ENCODE data around the gene DAB1. TPM values are rescaled to one million over a fixed set of nuclear protein-coding genes. Genes with fewer than 3 reads are reported as not detected.

Gene DAB1
- total RNA-seq, 1 experiment from 2014 or later, result not detected

- ATAC-seq, result no peak
- Histone ChIP-seq H3K36me3 (ENCODE audit: control insufficient read depth in 1 of 2, insufficient read depth in 2 of 2, low read length in 2 of 2) (no peaks in the 10 kb centered on the region), H4K20me1 (ENCODE audit: insufficient read depth) (no peaks in the 10 kb centered on the region), H3K79me2 (ENCODE audit: insufficient read depth, low read length) (no peaks in the 10 kb centered on the region), H2AFZ (ENCODE audit: low read depth, low read length, poor library complexity, severe bottlenecking) (no peak overlapping the region), H3K4me2 (ENCODE audit: low read length) (no peak overlapping the region), H3K9me3 (ENCODE audit: control insufficient read depth in 1 of 2, insufficient read depth in 1 of 2, low read depth in 1 of 2, low read length in 2 of 2) (no peaks in the 10 kb centered on the region), H3K9me2 (ENCODE audit: insufficient read depth) (no peaks in the 10 kb centered on the region), H3K4me1 (ENCODE audit: control insufficient read depth in 1 of 2, insufficient read depth in 2 of 2, low read length in 2 of 2) (no peaks in the 10 kb centered on the region), H3K4me3 (replicated peaks in 1 of 2; ENCODE audit: low read depth in 1 of 2, low read length in 2 of 2) (no peak overlapping the region), H3K27me3 (ENCODE audit: insufficient read depth, low read length) (peaks cover 4% of the 10 kb centered on the region; the same call in 1 of the 2 replicates), H3K9ac (ENCODE audit: low read length) (no peak overlapping the region), H3K27ac (ENCODE audit: low read depth, low read length) (no peak overlapping the region)
- TF ChIP-seq CBX3 (IDR thresholded peaks at IDR 0.05; ENCODE audit: low read depth) (no peak), POLR2AphosphoS5 (IDR thresholded peaks at IDR 0.05; ENCODE audit: low read depth, low read length) (no peak), CEBPB (IDR thresholded peaks at IDR 0.05; ENCODE audit: low read depth) (no peak), TCF7L2 (IDR thresholded peaks at IDR 0.05; ENCODE audit: borderline replicate concordance, extremely low read depth, insufficient read depth, insufficient read length) (no peak), SP1 (IDR thresholded peaks at IDR 0.05; ENCODE audit: low read depth) (no peak), MAX (IDR thresholded peaks at IDR 0.05) (no peak), CTCF (IDR thresholded peaks at IDR 0.05 in 2 of 3, conservative IDR thresholded peaks at IDR 0.05 in 1 of 3; ENCODE audit: borderline replicate concordance in 1 of 3, insufficient read depth in 1 of 3, low read depth in 2 of 3, low read length in 2 of 3) (no peak), ELF1 (IDR thresholded peaks at IDR 0.05; ENCODE audit: borderline replicate concordance, low read depth) (no peak), REST (IDR thresholded peaks at IDR 0.05; ENCODE audit: low read depth) (no peak), EZH2phosphoT487 (IDR thresholded peaks at IDR 0.05; ENCODE audit: borderline replicate concordance) (no peak), SIN3A (IDR thresholded peaks at IDR 0.05; ENCODE audit: low read depth) (no peak), SRF (IDR thresholded peaks at IDR 0.05; ENCODE audit: low read depth) (no peak)
- TF ChIP-seq, protein P1, sequence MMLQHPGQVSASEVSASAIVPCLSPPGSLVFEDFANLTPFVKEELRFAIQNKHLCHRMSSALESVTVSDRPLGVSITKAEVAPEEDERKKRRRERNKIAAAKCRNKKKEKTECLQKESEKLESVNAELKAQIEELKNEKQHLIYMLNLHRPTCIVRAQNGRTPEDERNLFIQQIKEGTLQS (IDR thresholded peaks at IDR 0.05), result no peak
- TF ChIP-seq, protein P2, sequence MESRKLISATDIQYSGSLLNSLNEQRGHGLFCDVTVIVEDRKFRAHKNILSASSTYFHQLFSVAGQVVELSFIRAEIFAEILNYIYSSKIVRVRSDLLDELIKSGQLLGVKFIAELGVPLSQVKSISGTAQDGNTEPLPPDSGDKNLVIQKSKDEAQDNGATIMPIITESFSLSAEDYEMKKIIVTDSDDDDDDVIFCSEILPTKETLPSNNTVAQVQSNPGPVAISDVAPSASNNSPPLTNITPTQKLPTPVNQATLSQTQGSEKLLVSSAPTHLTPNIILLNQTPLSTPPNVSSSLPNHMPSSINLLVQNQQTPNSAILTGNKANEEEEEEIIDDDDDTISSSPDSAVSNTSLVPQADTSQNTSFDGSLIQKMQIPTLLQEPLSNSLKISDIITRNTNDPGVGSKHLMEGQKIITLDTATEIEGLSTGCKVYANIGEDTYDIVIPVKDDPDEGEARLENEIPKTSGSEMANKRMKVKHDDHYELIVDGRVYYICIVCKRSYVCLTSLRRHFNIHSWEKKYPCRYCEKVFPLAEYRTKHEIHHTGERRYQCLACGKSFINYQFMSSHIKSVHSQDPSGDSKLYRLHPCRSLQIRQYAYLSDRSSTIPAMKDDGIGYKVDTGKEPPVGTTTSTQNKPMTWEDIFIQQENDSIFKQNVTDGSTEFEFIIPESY (IDR thresholded peaks at IDR 0.05; ENCODE audit: extremely low read depth, insufficient replicate concordance, low read length), result no peak
- POLR2A ChIA-PET, result no interaction called here
- RAD21 ChIA-PET (ENCODE audit: low non-redundant PET in 1 of 2, low total read pairs in 2 of 2, uncharacterized antibody in 2 of 2, unreplicated experiment in 2 of 2), result no interaction called here
- no peak for DNase-seq (ENCODE audit: low read depth, low spot score)
- CTCF ChIA-PET, result no interaction called here
- no TSS peak for BruUV-seq (replicated peaks)
- intact Hi-C loops (cut with micrococcal nuclease), result no loop called here
These were observed 260.1 kb downstream of the DAB1 start for GRCh38 chr1:57163789-57164188.

All from HCT116 (cell line).